ENCODE results near the gene TMEM245. TPM values are rescaled to one million over a fixed set of nuclear protein-coding genes. Genes with fewer than 3 reads are reported as not detected.

Gene TMEM245
- polyA plus RNA-seq, 3 donors, result 6.9 to 11.3 (median 9.7) TPM

DNA sequence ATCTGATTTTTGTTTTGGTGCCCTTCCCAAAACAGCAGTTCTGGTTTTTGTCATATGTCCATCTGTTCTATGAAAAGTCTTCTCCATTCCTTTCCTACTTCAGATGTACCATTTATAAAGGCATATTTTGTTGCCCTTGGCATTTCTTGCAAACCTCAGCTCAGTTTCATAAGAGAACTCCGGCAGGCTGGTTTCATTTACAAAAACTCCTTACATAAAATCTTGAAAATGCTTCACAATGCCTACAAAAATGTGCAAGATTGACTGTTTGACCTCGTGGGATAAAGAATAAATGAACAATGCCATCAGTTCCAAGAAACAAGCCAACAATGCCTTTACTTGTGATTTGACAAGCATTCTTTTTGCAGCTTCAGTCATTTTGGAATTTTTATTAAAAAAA is 67.3 kb downstream of the TMEM245 start:
- Mint-ChIP-seq H3K27ac (no peak overlapping the region), H3K36me3 (peaks cover 81 to 94% of the 10 kb centered on the region in 2 donors)

DNA sequence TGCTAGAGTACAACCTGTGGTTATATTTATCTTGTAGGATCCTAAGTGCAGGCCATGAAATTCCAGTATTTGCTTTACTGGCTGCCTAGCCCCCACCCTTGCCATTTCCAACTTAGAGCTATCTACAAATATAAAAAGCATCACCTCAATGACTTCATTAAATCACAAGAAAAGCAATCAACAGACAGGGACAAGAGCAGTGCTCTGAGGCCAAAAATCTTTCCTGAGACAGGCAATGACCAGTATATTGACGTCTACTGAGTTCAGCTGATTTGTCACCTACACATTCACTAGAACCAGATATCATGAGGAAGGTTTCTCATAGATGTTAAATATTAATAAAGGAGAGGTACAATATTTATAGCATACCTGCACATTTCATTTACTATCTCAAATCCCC is 68.0 kb downstream of the TMEM245 start:
- DNase-seq, result no peak
- WGBS (ENCODE audit: insufficient coverage), result no CpG with 5 or more reads among the region's 1 CpG
- no peaks in the 10 kb centered on the region for H3K4me1 ChIP-seq (ENCODE audit: control insufficient read depth in 1 of 2, insufficient read depth in 2 of 2, low read length in 2 of 2)
- H3K27ac ChIP-seq (ENCODE audit: low read depth in 1 of 2, low read length in 2 of 2), result no peak overlapping the region
- no peak overlapping the region for H3K4me3 Mint-ChIP-seq
- no peak overlapping the region for H2AFZ ChIP-seq (ENCODE audit: insufficient read depth, low read depth, low read length, poor library complexity, severe bottlenecking)
- TF ChIP-seq CTCF (IDR thresholded peaks at IDR 0.05), result no peak
- no peaks in the 10 kb centered on the region for H3K79me2 ChIP-seq (ENCODE audit: insufficient read depth, low read length)
- no peaks in the 10 kb centered on the region for H3K9me3 Mint-ChIP-seq
- H3K27me3 Mint-ChIP-seq (ENCODE audit: low read depth in 3 of 3), result no peaks in the 10 kb centered on the region
- H3K9me3 ChIP-seq (replicated peaks in 1 of 2; ENCODE audit: control insufficient read depth in 1 of 2, insufficient read depth in 1 of 2, low read length in 2 of 2), result no peaks in the 10 kb centered on the region
- H3K27ac Mint-ChIP-seq, result no peak overlapping the region
- no peaks in the 10 kb centered on the region for H3K27me3 ChIP-seq (ENCODE audit: control insufficient read depth in 2 of 2, insufficient read depth in 2 of 2, low read length in 2 of 2)
- intact Hi-C loops (cut with micrococcal nuclease), result no loop called here
- H3K4me1 Mint-ChIP-seq, result no peaks in the 10 kb centered on the region
- H3K36me3 Mint-ChIP-seq, result peaks cover 80 to 93% of the 10 kb centered on the region in 2 donors
- H3K4me3 ChIP-seq (replicated peaks in 1 of 3; ENCODE audit: low read depth in 2 of 3, low read length in 3 of 3), result no peak overlapping the region
- H3K36me3 ChIP-seq (replicated peaks in 1 of 2; ENCODE audit: control insufficient read depth in 1 of 2, insufficient read depth in 2 of 2, low read length in 2 of 2), result peaks cover 74 to 100% of the 10 kb centered on the region in 2 donors
- H3K4me2 ChIP-seq (replicated peaks; ENCODE audit: extremely low read depth, low read length, poor library complexity, severe bottlenecking), result no peak overlapping the region
- H3K9ac ChIP-seq (ENCODE audit: insufficient read depth, low read length, poor library complexity, severe bottlenecking), result no peak overlapping the region
- no peaks in the 10 kb centered on the region for H4K20me1 ChIP-seq (ENCODE audit: insufficient read depth, low read length)

More for the DNA sequence above, 67.3 kb downstream of the TMEM245 start:
- TF ChIP-seq CTCF (IDR thresholded peaks at IDR 0.05), result no peak
- no peak overlapping the region for H3K4me3 Mint-ChIP-seq
- intact Hi-C loops (cut with micrococcal nuclease), result no loop called here
- H2AFZ ChIP-seq (ENCODE audit: insufficient read depth, low read depth, low read length, poor library complexity, severe bottlenecking), result no peak overlapping the region
- H3K79me2 ChIP-seq (ENCODE audit: insufficient read depth, low read length), result no peaks in the 10 kb centered on the region
- no peaks in the 10 kb centered on the region for H3K9me3 ChIP-seq (replicated peaks in 1 of 2; ENCODE audit: control insufficient read depth in 1 of 2, insufficient read depth in 1 of 2, low read length in 2 of 2)
- H3K4me2 ChIP-seq (replicated peaks; ENCODE audit: extremely low read depth, low read length, poor library complexity, severe bottlenecking), result no peak overlapping the region
- no peak for DNase-seq
- no peak overlapping the region for H3K4me3 ChIP-seq (replicated peaks in 1 of 3; ENCODE audit: low read depth in 2 of 3, low read length in 3 of 3)
- H3K36me3 ChIP-seq (replicated peaks in 1 of 2; ENCODE audit: control insufficient read depth in 1 of 2, insufficient read depth in 2 of 2, low read length in 2 of 2), result peaks cover 72 to 100% of the 10 kb centered on the region in 2 donors
- H3K27ac ChIP-seq (ENCODE audit: low read depth in 1 of 2, low read length in 2 of 2), result no peak overlapping the region
- no peaks in the 10 kb centered on the region for H3K27me3 ChIP-seq (ENCODE audit: control insufficient read depth in 2 of 2, insufficient read depth in 2 of 2, low read length in 2 of 2)
- H3K9ac ChIP-seq (ENCODE audit: insufficient read depth, low read length, poor library complexity, severe bottlenecking), result no peak overlapping the region
- H3K9me3 Mint-ChIP-seq, result no peaks in the 10 kb centered on the region
- H3K4me1 ChIP-seq (ENCODE audit: control insufficient read depth in 1 of 2, insufficient read depth in 2 of 2, low read length in 2 of 2), result no peaks in the 10 kb centered on the region
- WGBS (ENCODE audit: insufficient coverage), result no CpG with 5 or more reads among the region's 2 CpGs
- no peaks in the 10 kb centered on the region for H3K27me3 Mint-ChIP-seq (ENCODE audit: low read depth in 3 of 3)
- no peaks in the 10 kb centered on the region for H4K20me1 ChIP-seq (ENCODE audit: insufficient read depth, low read length)
- no peaks in the 10 kb centered on the region for H3K4me1 Mint-ChIP-seq

Data from CD14-positive monocyte (primary cell).